ENCODE data around the gene LRRN4CL.

- no peak for TF ChIP-seq ZNF175 (CRISPR knock-in tag; IDR thresholded peaks at IDR 0.05; ENCODE audit: low read depth)
- TF ChIP-seq CTCF (IDR thresholded peaks at IDR 0.05 in 2 of 3, conservative IDR thresholded peaks at IDR 0.05 in 1 of 3; ENCODE audit: insufficient read depth in 2 of 3, low read depth in 1 of 3, low read length in 3 of 3) = peak in 1 of 3 experiments; percentile 40; a peak in 2 of 6 replicates
- no peak for TF ChIP-seq ZBTB33 (CRISPR knock-in tag; IDR thresholded peaks at IDR 0.05)
- no peak for TF ChIP-seq PHF8 (IDR thresholded peaks at IDR 0.05; ENCODE audit: borderline replicate concordance, low read length)
- TF ChIP-seq SMC3 (conservative IDR thresholded peaks at IDR 0.05; ENCODE audit: insufficient read depth, low read depth, low read length) = no peak
Measured at GRCh38 chr11:62726915-62727164, 37.5 kb upstream of the LRRN4CL start.

Measured in K562 (cell line).